Chondrocyte (in vitro differentiated cells): ENCODE results near the gene RMI2. TPM values are rescaled to one million over a fixed set of nuclear protein-coding genes. Genes with fewer than 3 reads are reported as not detected.

Experiments
- DNase-seq: peaks from one replicate; pipeline ENCODE4 v3.0.0; 2021; ENCODE audit warnings: mixed read lengths, low spot score
- H3K27ac Mint-ChIP-seq: one replicate; pipeline ENCODE4 v1.8.0; 2021; ENCODE audit warnings: mild to moderate bottlenecking, moderate library complexity, mixed read lengths; ENCODE audit not compliant: unreplicated experiment
- H3K27me3 Mint-ChIP-seq: 2 replicates; pipeline ENCODE4 v1.8.0; 2021; ENCODE audit warnings: low read depth, mixed read lengths
- H3K36me3 Mint-ChIP-seq: 2 replicates; pipeline ENCODE4 v1.8.0; 2021; ENCODE audit warnings: low read depth, mixed read lengths
- H3K4me1 Mint-ChIP-seq: 2 replicates; pipeline ENCODE4 v1.8.0; 2021; ENCODE audit warnings: low read depth, mild to moderate bottlenecking, mixed read lengths
- H3K4me3 Mint-ChIP-seq: one replicate; pipeline ENCODE4 v1.8.0; 2021; ENCODE audit warnings: mild to moderate bottlenecking, moderate library complexity, mixed read lengths; ENCODE audit not compliant: unreplicated experiment
- H3K9me3 Mint-ChIP-seq: 2 replicates; pipeline ENCODE4 v1.8.0; 2021; ENCODE audit warnings: low read depth, mixed read lengths
- total RNA-seq: library from RNA; stranded (reverse); gene quantifications from 3 replicates; pipeline ENCODE4 v1.2.1, GENCODE V29; 2021
- TF ChIP-seq, protein P1 (sequence below): fragments of 200-600 bp; sonication (generic); IDR thresholded peaks from 2 replicates; pipeline ENCODE4 v1.5.0; 2021; ENCODE audit warnings: antibody characterized with exemption, mild to moderate bottlenecking, moderate library complexity

The RMI2 gene
- total RNA-seq, 1 donor from 2014 or later: 1.6 TPM

DNA sequence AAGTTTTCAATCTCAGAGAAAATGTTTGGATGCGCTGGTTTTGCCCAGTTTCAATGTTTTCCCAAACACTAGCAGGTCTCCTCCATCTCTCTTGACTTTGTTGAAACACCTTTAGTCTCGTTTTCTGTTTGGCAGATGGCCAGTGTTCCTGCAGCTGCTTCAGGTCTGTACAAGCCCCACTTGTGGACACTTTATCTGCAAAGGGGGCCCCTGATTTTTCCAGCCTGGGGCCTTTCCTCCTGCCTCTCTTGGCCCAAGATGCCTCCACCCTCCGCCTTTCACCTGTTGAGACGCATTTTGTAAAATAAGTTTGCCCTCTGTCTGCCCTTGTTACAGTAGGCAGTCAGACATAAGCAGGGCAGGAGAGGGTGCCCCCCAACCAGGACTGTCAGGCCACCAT, 42.3 kb upstream of the RMI2 start:
- Mint-ChIP-seq H3K36me3 (peaks cover 2% of the 10 kb centered on the region), H3K4me1 (peaks cover 17% of the 10 kb centered on the region), H3K4me3 (no peak overlapping the region), H3K27me3 (no peaks in the 10 kb centered on the region), H3K9me3 (no peaks in the 10 kb centered on the region), H3K27ac (no peak overlapping the region)
- TF ChIP-seq, protein P1, sequence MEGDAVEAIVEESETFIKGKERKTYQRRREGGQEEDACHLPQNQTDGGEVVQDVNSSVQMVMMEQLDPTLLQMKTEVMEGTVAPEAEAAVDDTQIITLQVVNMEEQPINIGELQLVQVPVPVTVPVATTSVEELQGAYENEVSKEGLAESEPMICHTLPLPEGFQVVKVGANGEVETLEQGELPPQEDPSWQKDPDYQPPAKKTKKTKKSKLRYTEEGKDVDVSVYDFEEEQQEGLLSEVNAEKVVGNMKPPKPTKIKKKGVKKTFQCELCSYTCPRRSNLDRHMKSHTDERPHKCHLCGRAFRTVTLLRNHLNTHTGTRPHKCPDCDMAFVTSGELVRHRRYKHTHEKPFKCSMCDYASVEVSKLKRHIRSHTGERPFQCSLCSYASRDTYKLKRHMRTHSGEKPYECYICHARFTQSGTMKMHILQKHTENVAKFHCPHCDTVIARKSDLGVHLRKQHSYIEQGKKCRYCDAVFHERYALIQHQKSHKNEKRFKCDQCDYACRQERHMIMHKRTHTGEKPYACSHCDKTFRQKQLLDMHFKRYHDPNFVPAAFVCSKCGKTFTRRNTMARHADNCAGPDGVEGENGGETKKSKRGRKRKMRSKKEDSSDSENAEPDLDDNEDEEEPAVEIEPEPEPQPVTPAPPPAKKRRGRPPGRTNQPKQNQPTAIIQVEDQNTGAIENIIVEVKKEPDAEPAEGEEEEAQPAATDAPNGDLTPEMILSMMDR: no peak
- no peak for DNase-seq

DNA sequence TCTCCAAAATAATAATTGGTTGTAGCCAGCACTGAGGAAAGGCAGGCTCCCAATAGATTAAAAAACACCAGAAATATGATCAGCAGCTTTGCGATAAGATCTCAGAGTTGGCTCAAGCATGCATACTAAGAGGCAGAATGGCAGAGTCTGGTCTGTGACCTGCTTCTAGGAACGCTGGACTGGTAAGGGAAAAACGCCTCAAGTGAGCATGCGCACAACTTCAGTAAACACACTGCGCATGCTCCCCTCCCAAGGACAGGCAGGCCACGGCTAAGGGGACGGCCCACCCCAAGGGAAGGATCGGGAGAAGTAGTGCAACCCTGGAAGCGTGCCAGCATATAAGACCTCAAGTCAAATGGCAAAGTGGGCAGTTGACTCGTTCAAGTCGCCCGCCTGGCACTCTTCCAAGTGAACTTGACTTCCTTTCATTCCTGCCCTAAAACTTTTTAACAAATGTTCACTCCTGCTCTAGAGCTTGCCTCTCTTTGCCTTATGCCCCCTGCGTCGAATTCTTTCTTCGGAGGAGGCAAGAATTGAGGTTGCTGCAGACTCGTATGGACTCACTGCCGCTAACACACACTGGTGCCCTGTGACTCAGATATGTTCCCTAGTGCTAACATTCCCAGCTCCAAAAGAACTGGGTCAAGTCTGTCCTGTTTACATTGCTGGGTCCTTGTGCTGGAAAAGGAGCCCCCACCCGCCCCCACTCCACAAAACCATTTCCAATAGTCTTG, 41.7 kb upstream of the RMI2 start:
- peaks cover 15% of the 10 kb centered on the region for H3K4me1 Mint-ChIP-seq
- H3K27me3 Mint-ChIP-seq: no peaks in the 10 kb centered on the region
- no peak for DNase-seq
- TF ChIP-seq, protein P1: no peak
- H3K27ac Mint-ChIP-seq: peak overlapping the region; percentile 71
- H3K36me3 Mint-ChIP-seq: peaks cover 2% of the 10 kb centered on the region
- no peaks in the 10 kb centered on the region for H3K9me3 Mint-ChIP-seq
- no peak overlapping the region for H3K4me3 Mint-ChIP-seq

DNA sequence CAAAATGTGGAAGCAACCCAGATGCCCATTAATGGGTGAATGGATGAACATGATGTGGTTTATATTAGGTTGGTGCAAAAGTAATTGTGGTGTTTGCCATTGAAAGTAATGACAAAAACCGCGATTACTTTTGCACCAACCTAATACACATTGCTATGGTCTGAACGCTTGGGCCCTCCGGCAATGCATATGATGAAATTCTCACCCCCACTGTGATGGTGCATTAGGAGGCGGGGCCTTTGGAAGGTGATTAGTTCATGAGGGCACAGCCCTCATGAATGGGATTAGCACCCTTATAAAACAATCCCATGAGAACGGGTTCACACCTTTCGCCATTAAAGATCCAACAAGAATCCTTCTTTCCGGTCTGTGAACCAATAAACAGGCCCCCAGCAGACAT, 38.9 kb upstream of the RMI2 start:
- Mint-ChIP-seq H3K27me3 (no peaks in the 10 kb centered on the region), H3K27ac (no peak overlapping the region), H3K4me3 (no peak overlapping the region), H3K4me1 (peaks cover 23% of the 10 kb centered on the region), H3K9me3 (no peaks in the 10 kb centered on the region), H3K36me3 (peaks cover 2% of the 10 kb centered on the region)
- DNase-seq: no peak
- TF ChIP-seq, protein P1: no peak

DNA sequence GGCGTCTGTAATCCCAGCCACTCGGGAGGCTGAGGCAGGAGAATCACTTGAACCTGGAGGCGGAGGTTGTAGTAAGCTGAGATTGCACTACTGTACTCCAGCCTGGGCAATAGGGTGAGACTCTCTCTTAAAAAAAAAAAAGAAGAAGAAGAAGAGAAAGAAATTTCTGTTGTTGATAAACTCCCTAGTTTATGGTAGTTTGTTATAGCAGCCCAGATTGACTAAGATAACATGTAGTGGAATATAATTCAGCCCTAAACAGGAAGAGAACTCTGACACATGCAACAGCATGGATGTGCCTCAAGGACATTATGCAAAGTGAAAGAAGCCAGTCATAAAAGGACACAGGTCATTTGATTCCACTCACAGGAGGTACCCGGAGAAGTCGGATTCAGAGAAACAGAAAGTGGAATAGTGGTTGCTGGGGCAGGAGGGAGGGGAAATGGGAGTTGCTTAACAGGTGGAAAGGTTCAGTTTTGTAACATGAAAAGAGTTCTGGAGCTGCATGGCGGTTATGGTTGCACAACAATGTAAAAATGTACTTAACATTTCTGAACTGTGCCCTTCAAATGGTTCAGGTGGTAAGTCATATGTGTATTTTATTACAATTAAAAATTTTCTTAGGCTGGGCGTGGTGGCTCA, 38.1 kb upstream of the RMI2 start:
- TF ChIP-seq, protein P1: no peak
- H3K36me3 Mint-ChIP-seq: peaks cover 2% of the 10 kb centered on the region
- no peaks in the 10 kb centered on the region for H3K9me3 Mint-ChIP-seq
- H3K27ac Mint-ChIP-seq: no peak overlapping the region
- peaks cover 23% of the 10 kb centered on the region for H3K4me1 Mint-ChIP-seq
- H3K27me3 Mint-ChIP-seq: no peaks in the 10 kb centered on the region
- H3K4me3 Mint-ChIP-seq: no peak overlapping the region
- DNase-seq: no peak

DNA sequence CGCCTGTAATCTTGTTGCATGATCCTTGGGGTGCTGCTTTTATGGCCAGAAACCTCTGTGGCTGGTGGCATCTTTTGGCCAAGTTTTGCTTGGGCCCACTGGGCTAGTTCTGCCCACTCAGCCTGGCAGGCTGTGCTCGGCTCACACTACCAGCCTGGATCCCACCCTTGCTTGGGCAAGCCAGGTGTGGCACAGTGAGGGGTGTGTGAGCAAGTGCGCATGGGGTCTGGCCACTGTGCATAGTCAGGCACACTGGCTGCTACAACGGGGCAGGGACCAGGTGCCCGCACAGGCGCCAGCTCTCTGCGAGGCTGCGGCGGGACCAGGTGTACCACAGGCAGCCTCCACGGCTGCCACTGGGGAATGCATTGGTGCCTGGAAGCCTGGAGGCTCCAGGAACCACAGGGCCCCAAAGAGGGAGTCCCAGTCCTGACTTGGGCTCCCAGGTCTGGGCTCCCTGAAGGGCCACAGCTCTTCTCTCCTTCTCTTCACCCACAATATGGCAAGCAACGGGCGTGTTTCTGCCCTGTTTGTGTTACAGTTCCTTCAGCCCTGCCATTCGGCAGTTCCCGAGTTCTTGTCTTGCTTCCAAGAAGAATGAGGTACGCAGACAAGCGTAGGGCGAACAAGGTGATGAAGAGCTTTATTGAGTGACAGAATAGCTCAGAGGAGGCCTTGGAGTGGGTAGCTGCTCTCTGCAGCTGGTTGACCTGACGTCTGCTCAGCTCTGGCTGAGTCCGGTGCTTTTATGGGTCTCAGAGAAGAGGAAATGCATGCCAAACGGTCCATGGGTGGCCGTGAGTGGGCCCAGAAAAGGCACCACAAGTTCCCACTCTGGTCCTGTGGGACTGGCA, 37.4 kb upstream of the RMI2 start:
- Mint-ChIP-seq H3K9me3 (no peaks in the 10 kb centered on the region), H3K4me1 (peaks cover 28% of the 10 kb centered on the region), H3K27me3 (no peaks in the 10 kb centered on the region), H3K27ac (no peak overlapping the region), H3K4me3 (no peak overlapping the region), H3K36me3 (peaks cover 2% of the 10 kb centered on the region)
- TF ChIP-seq, protein P1: no peak
- DNase-seq: no peak
